ENCODE results near the gene SLCO2B1.

DNA sequence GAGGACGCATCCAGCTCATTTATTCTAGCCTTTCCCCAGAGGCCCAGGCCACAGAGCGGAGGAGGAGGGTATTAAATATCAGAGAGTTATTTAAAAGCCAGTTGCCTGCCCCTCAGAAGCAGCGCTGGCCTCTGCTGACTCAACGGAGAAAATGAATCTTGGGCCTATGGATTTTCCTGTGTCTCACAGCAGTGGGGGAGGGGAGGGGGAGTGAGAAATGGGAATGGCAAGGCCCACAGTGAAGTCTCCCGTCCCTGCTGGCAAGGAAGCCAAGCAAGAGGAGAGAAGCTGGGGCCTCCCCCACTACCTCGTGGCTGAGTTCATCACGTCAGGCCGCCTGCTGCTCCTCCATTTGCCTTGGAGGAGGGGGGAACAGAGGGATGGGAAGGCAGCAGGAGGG is 85.2 kb downstream of the SLCO2B1 start:
- no peak for TF ChIP-seq POLR2A (IDR thresholded peaks at IDR 0.05)
- TF ChIP-seq, protein P1, sequence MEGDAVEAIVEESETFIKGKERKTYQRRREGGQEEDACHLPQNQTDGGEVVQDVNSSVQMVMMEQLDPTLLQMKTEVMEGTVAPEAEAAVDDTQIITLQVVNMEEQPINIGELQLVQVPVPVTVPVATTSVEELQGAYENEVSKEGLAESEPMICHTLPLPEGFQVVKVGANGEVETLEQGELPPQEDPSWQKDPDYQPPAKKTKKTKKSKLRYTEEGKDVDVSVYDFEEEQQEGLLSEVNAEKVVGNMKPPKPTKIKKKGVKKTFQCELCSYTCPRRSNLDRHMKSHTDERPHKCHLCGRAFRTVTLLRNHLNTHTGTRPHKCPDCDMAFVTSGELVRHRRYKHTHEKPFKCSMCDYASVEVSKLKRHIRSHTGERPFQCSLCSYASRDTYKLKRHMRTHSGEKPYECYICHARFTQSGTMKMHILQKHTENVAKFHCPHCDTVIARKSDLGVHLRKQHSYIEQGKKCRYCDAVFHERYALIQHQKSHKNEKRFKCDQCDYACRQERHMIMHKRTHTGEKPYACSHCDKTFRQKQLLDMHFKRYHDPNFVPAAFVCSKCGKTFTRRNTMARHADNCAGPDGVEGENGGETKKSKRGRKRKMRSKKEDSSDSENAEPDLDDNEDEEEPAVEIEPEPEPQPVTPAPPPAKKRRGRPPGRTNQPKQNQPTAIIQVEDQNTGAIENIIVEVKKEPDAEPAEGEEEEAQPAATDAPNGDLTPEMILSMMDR (IDR thresholded peaks at IDR 0.05): no peak

Measured in Peyer's patch (tissue), 4 donors.